Liver (tissue), 9 donors: ENCODE data around the gene SMCO3. TPM values are rescaled to one million over a fixed set of nuclear protein-coding genes. Genes with fewer than 3 reads are reported as not detected.

Experiments
- DNase-seq: peaks from one replicate; pipeline ENCODE4 v3.0.0-alpha.2; 2017; ENCODE audit warnings: low spot score
- H3K27ac ChIP-seq, 2 donors: one replicate each; pipeline ENCODE4 v1.7.0; 2013; ENCODE audit warnings: inconsistent platforms in 2 of 2, low read length in 2 of 2, control low read depth in 1 of 2, low read depth in 1 of 2, mild to moderate bottlenecking in 1 of 2
- H3K27me3 ChIP-seq, 4 donors: one replicate each; pipeline versions ENCODE4 v1.6.1 to v1.7.0; 2013; ENCODE audit warnings: low read length in 3 of 4, inconsistent platforms in 1 of 4, mild to moderate bottlenecking in 1 of 4, moderate library complexity in 1 of 4; ENCODE audit not compliant: control insufficient read depth in 4 of 4, insufficient read depth in 4 of 4
- H3K36me3 ChIP-seq, 4 donors: one replicate each; pipeline versions ENCODE4 v1.6.1 to v1.7.0; 2013; ENCODE audit warnings: low read length in 3 of 4, mild to moderate bottlenecking in 3 of 4, low read depth in 1 of 4, moderate library complexity in 1 of 4; ENCODE audit not compliant: control insufficient read depth in 4 of 4, insufficient read depth in 3 of 4
- H3K4me1 ChIP-seq, 4 donors: one replicate each; pipeline versions ENCODE4 v1.6.1 to v1.7.0; 2013; ENCODE audit warnings: low read length in 3 of 4, mild to moderate bottlenecking in 3 of 4, moderate library complexity in 1 of 4; ENCODE audit not compliant: control insufficient read depth in 4 of 4, insufficient read depth in 4 of 4
- H3K4me3 ChIP-seq, 3 donors: one replicate each; pipeline versions ENCODE4 v1.6.1 to v1.7.0; 2013; ENCODE audit warnings: low read length in 3 of 3, control low read depth in 1 of 3, low read depth in 1 of 3, mild to moderate bottlenecking in 1 of 3
- H3K9ac ChIP-seq, 2 donors: one replicate each; pipeline ENCODE4 v1.7.0; 2013; ENCODE audit warnings: low read length in 2 of 2, mild to moderate bottlenecking in 2 of 2, moderate library complexity in 2 of 2, control low read depth in 1 of 2, low read depth in 1 of 2
- H3K9me3 ChIP-seq, 4 donors: one replicate each; pipeline versions ENCODE4 v1.6.1 to v1.7.0; 2013; ENCODE audit warnings: low read length in 3 of 4; ENCODE audit not compliant: control insufficient read depth in 4 of 4
- ATF3 ChIP-seq: IDR thresholded peaks from 2 replicates; pipeline ENCODE4 v1.6.1; 2016; ENCODE audit warnings: antibody characterized with exemption
- CTCF ChIP-seq: fragments of 150-350 bp; IDR thresholded peaks from 2 replicates; pipeline ENCODE4 v1.5.1; 2017; ENCODE audit warnings: improper control_type of control experiment, low read depth, low read length; ENCODE audit not compliant: missing input control
- EGR1 ChIP-seq, 2 donors: IDR thresholded peaks; 2 replicates each; pipeline ENCODE4 v1.6.1; 2016 to 2018; ENCODE audit warnings: antibody characterized with exemption in 2 of 2, low read depth in 2 of 2
- FOXA1 ChIP-seq: IDR thresholded peaks from 2 replicates; pipeline ENCODE4 v1.6.1; 2016; ENCODE audit warnings: antibody characterized with exemption
- FOXA2 ChIP-seq: IDR thresholded peaks from 2 replicates; pipeline ENCODE4 v1.6.1; 2016; ENCODE audit warnings: antibody characterized with exemption
- GABPA ChIP-seq, 2 donors: IDR thresholded peaks in 1 of 2; conservative IDR thresholded peaks in 1 of 2; 2 replicates each; pipeline ENCODE4 v1.6.1; 2016; ENCODE audit warnings: antibody characterized with exemption in 2 of 2, mild to moderate bottlenecking in 1 of 2, moderate library complexity in 1 of 2
- HNF4A ChIP-seq, 2 donors: conservative IDR thresholded peaks; 2 replicates each; pipeline ENCODE4 v1.6.1; 2016; ENCODE audit warnings: antibody characterized with exemption in 2 of 2, mild to moderate bottlenecking in 2 of 2
- HNF4G ChIP-seq: IDR thresholded peaks from 2 replicates; pipeline ENCODE4 v1.6.1; 2016; ENCODE audit warnings: antibody characterized with exemption
- JUND ChIP-seq, 2 donors: IDR thresholded peaks; 2 replicates each; pipeline ENCODE4 v1.6.1; 2016; ENCODE audit warnings: antibody characterized with exemption in 2 of 2
- MAX ChIP-seq: IDR thresholded peaks from 2 replicates; pipeline ENCODE4 v1.6.1; 2016; ENCODE audit warnings: antibody characterized with exemption
- NR2F2 ChIP-seq: IDR thresholded peaks from 2 replicates; pipeline ENCODE4 v1.6.1; 2016; ENCODE audit warnings: antibody characterized with exemption
- RAD21 ChIP-seq, 2 donors: IDR thresholded peaks; 2 replicates each; pipeline ENCODE4 v1.6.1; 2016; ENCODE audit warnings: antibody characterized with exemption in 2 of 2, mild to moderate bottlenecking in 2 of 2
- RXRA ChIP-seq, 2 donors: IDR thresholded peaks; 2 replicates each; pipeline ENCODE4 v1.6.1; 2017 to 2018; ENCODE audit warnings: antibody characterized with exemption in 2 of 2, mild to moderate bottlenecking in 1 of 2
- SP1 ChIP-seq: IDR thresholded peaks from 2 replicates; pipeline ENCODE4 v1.6.1; 2018; ENCODE audit warnings: antibody characterized with exemption, mild to moderate bottlenecking
- YY1 ChIP-seq: IDR thresholded peaks from 2 replicates; pipeline ENCODE4 v1.6.1; 2016; ENCODE audit warnings: antibody characterized with exemption, mild to moderate bottlenecking
- ZBTB33 ChIP-seq: IDR thresholded peaks from 2 replicates; pipeline ENCODE4 v1.6.1; 2016; ENCODE audit warnings: antibody characterized with exemption
- WGBS: extraction: QIAGEN DNeasy Blood & Tissue Kit; methylation state at CpG from one replicate; pipeline ENCODE4 v1.1.7; 2013; 5-methylcytosine and 5-hydroxymethylcytosine counted together
- polyA plus RNA-seq, 2 donors: library from polyadenylated mRNA; stranded (reverse) in 1 of 2; unstranded in 1 of 2; fragments of 200-250 nt in 1 of 2; fragments of >200 nt in 1 of 2; fragmentation: Nextera tagmentation in 1 of 2; extraction: Ambion mirVana in 1 of 2; gene quantifications; one replicate each; pipeline versions ENCODE4 v1.2.1 to v1.2.3, GENCODE V29; 2013 to 2015
- total RNA-seq, 2 donors: library from RNA; depleted of rRNA; stranded (reverse); fragments of >200 nt; gene quantifications; one replicate each; pipeline ENCODE4 v1.2.3, GENCODE V29; 2014
- donor health status: healthy.
- donor health status: healthy.
- donor health status: healthy.
- donor health status: healthy.
- donor health status: healthy.

The SMCO3 gene
- total and polyA plus RNA-seq, 4 donors: 0.17 to 0.93 (median 0.56) TPM

- no peak for TF ChIP-seq JUND (IDR thresholded peaks at IDR 0.05)
- TF ChIP-seq FOXA2: no peak
- TF ChIP-seq HNF4G: no peak
- no peak for TF ChIP-seq YY1
- TF ChIP-seq RXRA (IDR thresholded peaks at IDR 0.05): no peak
- TF ChIP-seq NR2F2: no peak
- TF ChIP-seq CTCF: no peak
- TF ChIP-seq SP1: no peak
- no peak for TF ChIP-seq GABPA (IDR thresholded peaks at IDR 0.05 in 1 of 2, conservative IDR thresholded peaks at IDR 0.05 in 1 of 2)
Observed at GRCh38 chr12:14769466-14769968, 44.5 kb downstream of the SMCO3 start (continued).

GRCh38 chr12:14768823-14769405, 45.1 kb downstream of the SMCO3 start:
- peaks cover 3 to 25% (median 11%) of the 10 kb centered on the region in 4 donors for H3K4me1 ChIP-seq
- H3K4me3 ChIP-seq: peak overlapping the region; percentile 69 to 98 (median 83)
- TF ChIP-seq RAD21 (IDR thresholded peaks at IDR 0.05): no peak
- no peak for TF ChIP-seq MAX
- TF ChIP-seq FOXA2: no peak
- no peak for TF ChIP-seq CTCF
- no peak for TF ChIP-seq JUND (IDR thresholded peaks at IDR 0.05)
- TF ChIP-seq ATF3: no peak
- TF ChIP-seq RXRA (IDR thresholded peaks at IDR 0.05): no peak
- no peak for TF ChIP-seq HNF4G
- no peak for TF ChIP-seq FOXA1
- no peak for TF ChIP-seq EGR1 (IDR thresholded peaks at IDR 0.05; ENCODE audit: low read depth in 2 of 2)
- H3K36me3 ChIP-seq: peaks cover 0 to 2% (median 0%) of the 10 kb centered on the region in 4 donors
- no peak for DNase-seq
- WGBS: 42% methylated on average over 16 of the region's 16 CpGs
- peak overlapping the region; percentile 95 for H3K27ac ChIP-seq
- no peaks in the 10 kb centered on the region for H3K27me3 ChIP-seq
- H3K9ac ChIP-seq: peak overlapping the region in 1 of 2 donors; percentile 22
- no peaks in the 10 kb centered on the region for H3K9me3 ChIP-seq

- H3K4me1 ChIP-seq: peaks cover 3 to 18% (median 8%) of the 10 kb centered on the region in 4 donors
- DNase-seq: no peak
- 85% methylated on average over 1 of the region's 1 CpG for WGBS
- no peaks in the 10 kb centered on the region for H3K9me3 ChIP-seq
- no peak overlapping the region for H3K4me3 ChIP-seq
- TF ChIP-seq HNF4A (conservative IDR thresholded peaks at IDR 0.05): no peak
- no peak for TF ChIP-seq ATF3
- TF ChIP-seq YY1: no peak
- TF ChIP-seq SP1: no peak
- TF ChIP-seq RAD21 (IDR thresholded peaks at IDR 0.05): no peak
- no peak for TF ChIP-seq RXRA (IDR thresholded peaks at IDR 0.05)
- TF ChIP-seq ZBTB33: no peak
- TF ChIP-seq FOXA1: no peak
- TF ChIP-seq NR2F2: no peak
- TF ChIP-seq HNF4G: no peak
- no peak for TF ChIP-seq EGR1 (IDR thresholded peaks at IDR 0.05; ENCODE audit: low read depth in 2 of 2)
- TF ChIP-seq MAX: no peak
- no peak for TF ChIP-seq GABPA (IDR thresholded peaks at IDR 0.05 in 1 of 2, conservative IDR thresholded peaks at IDR 0.05 in 1 of 2)
- TF ChIP-seq FOXA2: no peak
- H3K27ac ChIP-seq: no peak overlapping the region
- H3K36me3 ChIP-seq: peaks cover 0 to 2% (median 0%) of the 10 kb centered on the region in 4 donors
- no peak overlapping the region for H3K9ac ChIP-seq
- no peaks in the 10 kb centered on the region for H3K27me3 ChIP-seq
Observed at GRCh38 chr12:14767617-14768016, 46.4 kb downstream of the SMCO3 start.
